Ascending aorta (tissue), 2 donors: ENCODE data around the gene UGDH. TPM values are rescaled to one million over a fixed set of nuclear protein-coding genes. Genes with fewer than 3 reads are reported as not detected.

ENCODE experiments used
- DNase-seq, 2 donors: peaks; one replicate each; pipeline ENCODE4 v3.0.0-alpha.2; 2019; ENCODE audit warnings: low spot score in 2 of 2
- H3K27ac ChIP-seq, 2 donors: fragments of 200-600 bp; sonication (generic); one replicate each; pipeline ENCODE4 v1.5.1; 2016 to 2017; ENCODE audit warnings: mild to moderate bottlenecking in 1 of 2
- H3K27me3 ChIP-seq: fragments of 200-600 bp; sonication (generic); one replicate; pipeline ENCODE4 v1.5.1; 2017
- H3K36me3 ChIP-seq, 2 donors: fragments of 200-600 bp; sonication (generic); one replicate each; pipeline ENCODE4 v1.5.1; 2016
- H3K4me1 ChIP-seq, 2 donors: fragments of 200-600 bp; sonication (generic); one replicate each; pipeline ENCODE4 v1.5.1; 2016 to 2017; ENCODE audit warnings: mild to moderate bottlenecking in 1 of 2
- H3K4me3 ChIP-seq, 2 donors: fragments of 200-600 bp; sonication (generic); one replicate each; pipeline ENCODE4 v1.5.1; 2016 to 2017; ENCODE audit warnings: mild to moderate bottlenecking in 1 of 2
- H3K9me3 ChIP-seq, 2 donors: fragments of 200-600 bp; sonication (generic); one replicate each; pipeline ENCODE4 v1.5.1; 2016
- CTCF ChIP-seq, 3 experiments: fragments of 200-600 bp in 2 of 3; fragments of 450-650 bp in 1 of 3; sonication (generic) in 2 of 3; IDR thresholded peaks; one replicate each; pipeline ENCODE4 v1.5.1; 2016 to 2019; ENCODE audit warnings: antibody characterized with exemption in 3 of 3, mild to moderate bottlenecking in 1 of 3, moderate library complexity in 1 of 3
- intact Hi-C: fragments of 100-400 bp; cut with DNase I; formaldehyde crosslinking; loops from one replicate; pipeline ENCODE4 v1.15.1; 2023
- total RNA-seq: library from RNA; depleted of rRNA; stranded (reverse); fragments of >200 nt; gene quantifications from one replicate; pipeline ENCODE4 v1.1.0, GENCODE V29; 2016

The UGDH gene
- total RNA-seq, 1 donor from 2014 or later = 81.1 TPM

- no peak overlapping the region for H3K4me3 ChIP-seq
- intact Hi-C loops = no loop called here
- H3K27ac ChIP-seq = no peak overlapping the region
- H3K4me1 ChIP-seq = peaks cover 0 to 4% of the 10 kb centered on the region in 2 donors
- no peak for DNase-seq
- no peaks in the 10 kb centered on the region for H3K9me3 ChIP-seq
- no peaks in the 10 kb centered on the region for H3K27me3 ChIP-seq
- H3K36me3 ChIP-seq = peaks cover 0 to 19% of the 10 kb centered on the region in 2 donors
- no peak for TF ChIP-seq CTCF (IDR thresholded peaks at IDR 0.05)
These were observed 54.8 kb downstream of the UGDH start for GRCh38 chr4:39472396-39472795.

GRCh38 chr4:39470402-39470801 lies 56.8 kb downstream of the UGDH start:
- TF ChIP-seq CTCF (IDR thresholded peaks at IDR 0.05) = no peak
- no peaks in the 10 kb centered on the region for H3K27me3 ChIP-seq
- H3K36me3 ChIP-seq = peaks cover 0 to 18% of the 10 kb centered on the region in 2 donors
- H3K4me1 ChIP-seq = no peaks in the 10 kb centered on the region
- H3K27ac ChIP-seq = no peak overlapping the region
- no peaks in the 10 kb centered on the region for H3K9me3 ChIP-seq
- no peak overlapping the region for H3K4me3 ChIP-seq
- DNase-seq = no peak
- intact Hi-C loops = no loop called here

GRCh38 chr4:39469429-39470077 lies 57.7 kb downstream of the UGDH start:
- peak; percentile 82 to 85 (median 84) for TF ChIP-seq CTCF (IDR thresholded peaks at IDR 0.05)
- no peak overlapping the region for H3K27ac ChIP-seq
- H3K4me1 ChIP-seq = no peaks in the 10 kb centered on the region

GRCh38 chr4:39467464-39467863 lies 59.8 kb downstream of the UGDH start:
- Histone ChIP-seq H3K36me3 (peaks cover 9 to 26% of the 10 kb centered on the region in 2 donors), H3K4me3 (no peak overlapping the region), H3K27me3 (no peaks in the 10 kb centered on the region), H3K9me3 (no peaks in the 10 kb centered on the region), H3K27ac (no peak overlapping the region), H3K4me1 (no peaks in the 10 kb centered on the region)
- no peak for TF ChIP-seq CTCF (IDR thresholded peaks at IDR 0.05)
- intact Hi-C loops = no loop called here
- DNase-seq = no peak

More at GRCh38 chr4:39469429-39470077, 57.7 kb downstream of the UGDH start:
- Histone ChIP-seq H3K27me3 (no peaks in the 10 kb centered on the region), H3K4me3 (no peak overlapping the region), H3K36me3 (peaks cover 0 to 23% of the 10 kb centered on the region in 2 donors), H3K9me3 (no peaks in the 10 kb centered on the region)
- peak in 1 of 2 donors; percentile 80 for DNase-seq
- intact Hi-C loops = loop anchor here (1.0 to 2.0 kb wide), 2 partner anchors 57 to 189 kb away; partner anchors contain the start of gene UGDH

GRCh38 chr4:39466747-39467146 lies 60.5 kb downstream of the UGDH start:
- intact Hi-C loops = no loop called here

More at GRCh38 chr4:39466747-39467146, 60.5 kb downstream of the UGDH start:
- Histone ChIP-seq H3K4me1 (no peaks in the 10 kb centered on the region), H3K9me3 (no peaks in the 10 kb centered on the region), H3K36me3 (peaks cover 9 to 24% of the 10 kb centered on the region in 2 donors), H3K27ac (no peak overlapping the region), H3K4me3 (no peak overlapping the region), H3K27me3 (no peaks in the 10 kb centered on the region)
- no peak for TF ChIP-seq CTCF (IDR thresholded peaks at IDR 0.05)
- no peak for DNase-seq
